ENCODE results near the gene GJC2. TPM values are rescaled to one million over a fixed set of nuclear protein-coding genes. Genes with fewer than 3 reads are reported as not detected.
A peak's percentile ranks its signal among the peaks of the same experiment; 100 is the strongest.

The GJC2 gene
- total RNA-seq, result 1 to 10 TPM; 1.1 to 1.2 TPM

GRCh38 chr1:228149406-228150119 is at the start of gene GJC2:
Gene GJC2, plus strand, starts transcription at chr1:228149930. Its CDS starts 7,829 bp downstream, at chr1:228157759.
- Mint-ChIP-seq H3K27me3 (no peaks in the 10 kb centered on the region), H3K27ac (no peak within 1 kb of the TSS), H3K4me3 (no peak within 1 kb of the TSS), H3K4me1 (peaks cover 8% of the 10 kb centered on the region), H3K9me3 (no peaks in the 10 kb centered on the region), H3K36me3 (no peaks in the 10 kb centered on the region)
- DNase-seq, result no peak

- H3K36me3 Mint-ChIP-seq, result peaks cover 29% of the 10 kb centered on the region
- H3K27me3 Mint-ChIP-seq, result no peaks in the 10 kb centered on the region
- H3K4me3 Mint-ChIP-seq, result peak overlapping the region; percentile 92
- H3K4me1 Mint-ChIP-seq, result peaks cover 6% of the 10 kb centered on the region
- H3K9me3 Mint-ChIP-seq, result no peaks in the 10 kb centered on the region
- H3K27ac Mint-ChIP-seq, result peak overlapping the region; percentile 64
- no peak for DNase-seq
These were observed 48.7 kb upstream of the GJC2 start for GRCh38 chr1:228100822-228101613.

GRCh38 chr1:228101614-228101993 is 48.1 kb upstream of the GJC2 start:
- Mint-ChIP-seq H3K4me3 (peak overlapping the region; percentile 92), H3K27me3 (no peaks in the 10 kb centered on the region), H3K27ac (peak overlapping the region; percentile 64), H3K4me1 (peaks cover 6% of the 10 kb centered on the region), H3K9me3 (no peaks in the 10 kb centered on the region), H3K36me3 (peaks cover 27% of the 10 kb centered on the region)
- DNase-seq, result no peak

GRCh38 chr1:228101994-228102790 is 47.5 kb upstream of the GJC2 start:
- DNase-seq, result peak; percentile 69
- H3K36me3 Mint-ChIP-seq, result peaks cover 27% of the 10 kb centered on the region
- H3K4me3 Mint-ChIP-seq, result peak overlapping the region; percentile 92
- H3K9me3 Mint-ChIP-seq, result no peaks in the 10 kb centered on the region
- H3K27ac Mint-ChIP-seq, result peak overlapping the region; percentile 62
- H3K4me1 Mint-ChIP-seq, result peaks cover 6% of the 10 kb centered on the region
- no peaks in the 10 kb centered on the region for H3K27me3 Mint-ChIP-seq

GRCh38 chr1:228102791-228103620 is 46.7 kb upstream of the GJC2 start, which contains the start of gene C1orf35:
Gene C1orf35, minus strand, starts transcription at chr1:228103325. Its CDS starts 98 bp downstream, at chr1:228103227.
- Mint-ChIP-seq H3K36me3 (peaks cover 21% of the 10 kb centered on the region), H3K9me3 (no peaks in the 10 kb centered on the region), H3K4me3 (peak within 1 kb of the TSS; percentile 92), H3K27me3 (no peaks in the 10 kb centered on the region), H3K4me1 (peaks cover 9% of the 10 kb centered on the region), H3K27ac (peak within 1 kb of the TSS; percentile 92)
- peak; percentile 96 for DNase-seq

GRCh38 chr1:228104526-228105269 is 45.0 kb upstream of the GJC2 start:
- no peaks in the 10 kb centered on the region for H3K27me3 Mint-ChIP-seq
- DNase-seq, result no peak
- H3K9me3 Mint-ChIP-seq, result no peaks in the 10 kb centered on the region
- H3K36me3 Mint-ChIP-seq, result peaks cover 12% of the 10 kb centered on the region
- peak overlapping the region; percentile 92 for H3K4me3 Mint-ChIP-seq
- H3K27ac Mint-ChIP-seq, result peak overlapping the region; percentile 57
- peaks cover 15% of the 10 kb centered on the region for H3K4me1 Mint-ChIP-seq

- no peak overlapping the region for H3K4me3 Mint-ChIP-seq
- no peaks in the 10 kb centered on the region for H3K27me3 Mint-ChIP-seq
- H3K36me3 Mint-ChIP-seq, result peaks cover 12% of the 10 kb centered on the region
- DNase-seq, result no peak
- H3K27ac Mint-ChIP-seq, result no peak overlapping the region
- no peaks in the 10 kb centered on the region for H3K9me3 Mint-ChIP-seq
- H3K4me1 Mint-ChIP-seq, result peaks cover 21% of the 10 kb centered on the region
These were observed 44.3 kb upstream of the GJC2 start for GRCh38 chr1:228105270-228105995.

- H3K27ac Mint-ChIP-seq, result peak overlapping the region; percentile 17
- H3K4me1 Mint-ChIP-seq, result peaks cover 21% of the 10 kb centered on the region
- no peak overlapping the region for H3K4me3 Mint-ChIP-seq
- no peak for DNase-seq
- no peaks in the 10 kb centered on the region for H3K9me3 Mint-ChIP-seq
- peaks cover 12% of the 10 kb centered on the region for H3K36me3 Mint-ChIP-seq
- H3K27me3 Mint-ChIP-seq, result no peaks in the 10 kb centered on the region
These were observed 43.5 kb upstream of the GJC2 start for GRCh38 chr1:228105996-228106799.

GRCh38 chr1:228106800-228107054 is 43.0 kb upstream of the GJC2 start:
- peaks cover 7% of the 10 kb centered on the region for H3K36me3 Mint-ChIP-seq
- peaks cover 17% of the 10 kb centered on the region for H3K4me1 Mint-ChIP-seq
- no peak overlapping the region for H3K4me3 Mint-ChIP-seq

GRCh38 chr1:228107636-228108035 is 42.1 kb upstream of the GJC2 start:
- no peak for DNase-seq
- Mint-ChIP-seq H3K9me3 (no peaks in the 10 kb centered on the region), H3K27ac (peak overlapping the region; percentile 16), H3K36me3 (peaks cover 7% of the 10 kb centered on the region), H3K4me1 (peaks cover 17% of the 10 kb centered on the region), H3K4me3 (peak overlapping the region; percentile 92), H3K27me3 (no peaks in the 10 kb centered on the region)

More at GRCh38 chr1:228106800-228107054, 43.0 kb upstream of the GJC2 start:
- no peak overlapping the region for H3K27ac Mint-ChIP-seq
- no peak for DNase-seq
- no peaks in the 10 kb centered on the region for H3K27me3 Mint-ChIP-seq
- no peaks in the 10 kb centered on the region for H3K9me3 Mint-ChIP-seq

GRCh38 chr1:228108055-228108690 is 41.6 kb upstream of the GJC2 start:
- H3K4me1 Mint-ChIP-seq, result peaks cover 17% of the 10 kb centered on the region
- peak overlapping the region; percentile 92 for H3K4me3 Mint-ChIP-seq
- H3K9me3 Mint-ChIP-seq, result no peaks in the 10 kb centered on the region
- DNase-seq, result no peak
- peak overlapping the region; percentile 93 for H3K27ac Mint-ChIP-seq
- peaks cover 7% of the 10 kb centered on the region for H3K36me3 Mint-ChIP-seq
- no peaks in the 10 kb centered on the region for H3K27me3 Mint-ChIP-seq

GRCh38 chr1:228108742-228109072 is 41.0 kb upstream of the GJC2 start:
- Mint-ChIP-seq H3K4me3 (peak overlapping the region; percentile 92), H3K27ac (peak overlapping the region; percentile 93), H3K9me3 (no peaks in the 10 kb centered on the region), H3K4me1 (peaks cover 17% of the 10 kb centered on the region), H3K36me3 (peaks cover 2% of the 10 kb centered on the region), H3K27me3 (no peaks in the 10 kb centered on the region)
- DNase-seq, result no peak
